ENCODE measurements around the gene ARPP21.

ARPP21 gene

GRCh38 chr3:35639254-35640186 is at the start of gene ARPP21:
ARPP21 (plus strand) TSS chr3:35639525; CDS start chr3:35681752, 42,227 bp downstream.
- no peaks in the 10 kb centered on the region for H3F3A ChIP-seq (ENCODE audit: control insufficient read depth, insufficient read depth)
- no peak within 1 kb of the TSS for H3K4me3 ChIP-seq (ENCODE audit: low read length)
- no peak within 1 kb of the TSS for H3K27ac ChIP-seq (ENCODE audit: low read depth, low read length)
- peaks cover 6% of the 10 kb centered on the region; the same call in 1 of the 2 replicates for H3K9me3 ChIP-seq (ENCODE audit: control insufficient read depth, insufficient read depth, low read length)
- no peaks in the 10 kb centered on the region for H3K36me3 ChIP-seq (ENCODE audit: control insufficient read depth, low read length)
- H3K4me2 ChIP-seq (ENCODE audit: low read length), result no peak within 1 kb of the TSS
- TF ChIP-seq EZH2phosphoT487 (IDR thresholded peaks at IDR 0.05; ENCODE audit: borderline replicate concordance, low read length) (no peak), CTCF (IDR thresholded peaks at IDR 0.05; ENCODE audit: low read depth, low read length, poor library complexity, severe bottlenecking) (no peak)
- H3K4me1 ChIP-seq (ENCODE audit: control insufficient read depth, low read length), result peaks cover 3% of the 10 kb centered on the region
- no peaks in the 10 kb centered on the region for H3K79me2 ChIP-seq (ENCODE audit: control insufficient read depth, low read length)
- no peaks in the 10 kb centered on the region for H4K20me1 ChIP-seq (ENCODE audit: control insufficient read depth, insufficient read depth, low read depth, low read length)
- no peaks in the 10 kb centered on the region for H3K9me2 ChIP-seq (replicated peaks; ENCODE audit: control insufficient read depth, low read length)
- no peaks in the 10 kb centered on the region for H3K27me3 ChIP-seq (ENCODE audit: control insufficient read depth, low read length)

- Histone ChIP-seq H4K20me1 (ENCODE audit: control insufficient read depth, insufficient read depth, low read depth, low read length) (no peaks in the 10 kb centered on the region), H3K36me3 (ENCODE audit: control insufficient read depth, low read length) (no peaks in the 10 kb centered on the region)
These were observed 46.6 kb upstream of the ARPP21 start for GRCh38 chr3:35592589-35593295.

DNA sequence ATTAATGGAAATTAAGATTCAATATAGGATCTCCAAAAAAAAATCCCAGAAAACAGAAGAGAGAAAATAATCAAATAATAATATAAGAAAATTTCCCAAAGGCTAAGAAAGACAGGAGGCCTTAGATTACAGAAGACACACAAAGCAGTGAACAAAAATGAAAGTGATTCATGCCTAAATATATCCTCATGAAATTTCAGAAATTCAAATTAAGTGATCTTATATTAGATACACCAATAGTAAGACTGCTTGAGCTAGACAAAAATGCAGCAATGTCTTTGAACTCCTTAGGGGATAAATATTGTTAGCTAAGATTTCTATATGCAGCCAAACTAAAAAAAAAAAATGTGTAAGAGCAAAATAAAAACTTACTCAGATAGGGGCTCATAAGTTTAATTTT is 44.6 kb upstream of the ARPP21 start:
- Histone ChIP-seq H3K36me3 (ENCODE audit: control insufficient read depth, low read length) (no peaks in the 10 kb centered on the region), H3K27ac (ENCODE audit: low read depth, low read length) (no peak overlapping the region), H3K9me3 (ENCODE audit: control insufficient read depth, insufficient read depth, low read length) (no peaks in the 10 kb centered on the region; the same call in 1 of the 2 replicates), H3K79me2 (ENCODE audit: control insufficient read depth, low read length) (no peaks in the 10 kb centered on the region), H3K27me3 (ENCODE audit: control insufficient read depth, low read length) (no peaks in the 10 kb centered on the region), H3K9me2 (replicated peaks; ENCODE audit: control insufficient read depth, low read length) (no peaks in the 10 kb centered on the region), H3F3A (ENCODE audit: control insufficient read depth, insufficient read depth) (no peaks in the 10 kb centered on the region), H3K4me3 (ENCODE audit: low read length) (no peak overlapping the region), H4K20me1 (ENCODE audit: control insufficient read depth, insufficient read depth, low read depth, low read length) (no peaks in the 10 kb centered on the region), H3K4me1 (ENCODE audit: control insufficient read depth, low read length) (no peaks in the 10 kb centered on the region), H3K4me2 (ENCODE audit: low read length) (no peak overlapping the region)
- TF ChIP-seq CTCF (IDR thresholded peaks at IDR 0.05; ENCODE audit: low read depth, low read length, poor library complexity, severe bottlenecking) (no peak), EZH2phosphoT487 (IDR thresholded peaks at IDR 0.05; ENCODE audit: borderline replicate concordance, low read length) (no peak)

More at GRCh38 chr3:35592589-35593295, 46.6 kb upstream of the ARPP21 start:
- no peak for TF ChIP-seq CTCF (IDR thresholded peaks at IDR 0.05; ENCODE audit: low read depth, low read length, poor library complexity, severe bottlenecking)
- TF ChIP-seq EZH2phosphoT487 (IDR thresholded peaks at IDR 0.05; ENCODE audit: borderline replicate concordance, low read length), result no peak
- no peaks in the 10 kb centered on the region for H3F3A ChIP-seq (ENCODE audit: control insufficient read depth, insufficient read depth)
- no peak overlapping the region for H3K27ac ChIP-seq (ENCODE audit: low read depth, low read length)
- H3K79me2 ChIP-seq (ENCODE audit: control insufficient read depth, low read length), result no peaks in the 10 kb centered on the region
- no peaks in the 10 kb centered on the region for H3K4me1 ChIP-seq (ENCODE audit: control insufficient read depth, low read length)
- no peaks in the 10 kb centered on the region; the same call in 1 of the 2 replicates for H3K9me3 ChIP-seq (ENCODE audit: control insufficient read depth, insufficient read depth, low read length)
- no peak overlapping the region for H3K4me3 ChIP-seq (ENCODE audit: low read length)
- no peaks in the 10 kb centered on the region for H3K27me3 ChIP-seq (ENCODE audit: control insufficient read depth, low read length)
- H3K9me2 ChIP-seq (replicated peaks; ENCODE audit: control insufficient read depth, low read length), result no peaks in the 10 kb centered on the region
- no peak overlapping the region for H3K4me2 ChIP-seq (ENCODE audit: low read length)

All from DOHH2 (cell line).